OCI-LY1 (cell line): ENCODE data around the gene KCNH2.

Source experiments
- H2AFZ ChIP-seq: fragments of 200-600 bp; sonication (generic), shearing (Covaris generic); 2 replicates; pipeline ENCODE4 v1.6.0; 2014; ENCODE audit warnings: antibody characterized with exemption, mild to moderate bottlenecking, low read length
- H3F3A ChIP-seq: fragments of 200-600 bp; sonication (generic), shearing (Covaris generic); 2 replicates; pipeline ENCODE4 v1.6.0; 2014; ENCODE audit warnings: mild to moderate bottlenecking, antibody characterized with exemption, low read length, moderate library complexity; ENCODE audit not compliant: insufficient read depth
- H3K27ac ChIP-seq: fragments of 200-600 bp; sonication (generic); 2 replicates; pipeline ENCODE4 v1.5.1; 2014; ENCODE audit warnings: low read length, mixed run types, mild to moderate bottlenecking, low read depth; ENCODE audit not compliant: poor library complexity, severe bottlenecking
- H3K27me3 ChIP-seq: fragments of 200-600 bp; sonication (generic); 2 replicates; pipeline ENCODE4 v1.6.0; 2014; ENCODE audit warnings: antibody characterized with exemption, mild to moderate bottlenecking, low read length, moderate library complexity; ENCODE audit not compliant: insufficient read depth
- H3K36me3 ChIP-seq: fragments of 200-600 bp; sonication (generic); 2 replicates; pipeline ENCODE4 v1.6.1; 2014; ENCODE audit warnings: mild to moderate bottlenecking, antibody characterized with exemption, low read length, moderate library complexity, mixed read lengths; ENCODE audit not compliant: insufficient read depth
- H3K4me1 ChIP-seq: fragments of 200-600 bp; sonication (generic); 2 replicates; pipeline ENCODE4 v1.5.1; 2014; ENCODE audit warnings: mild to moderate bottlenecking, low read length, moderate library complexity; ENCODE audit not compliant: insufficient read depth, severe bottlenecking
- H3K4me2 ChIP-seq: fragments of 200-600 bp; sonication (generic), shearing (Covaris generic); 2 replicates; pipeline ENCODE4 v1.6.1; 2014; ENCODE audit warnings: low read length
- H3K4me3 ChIP-seq: fragments of 200-600 bp; sonication (generic); 2 replicates; pipeline ENCODE4 v1.5.1; 2014; ENCODE audit warnings: low read length, low read depth, mild to moderate bottlenecking, mixed read lengths; ENCODE audit not compliant: poor library complexity, severe bottlenecking
- H3K79me2 ChIP-seq: fragments of 200-600 bp; shearing (Covaris generic); 2 replicates; pipeline ENCODE4 v1.6.1; 2016; ENCODE audit warnings: mixed run types, low read length, mixed read lengths; ENCODE audit not compliant: insufficient read depth
- H3K9ac ChIP-seq: fragments of 200-600 bp; sonication (generic), shearing (Covaris generic); 2 replicates; pipeline ENCODE4 v1.6.1; 2014; ENCODE audit warnings: mild to moderate bottlenecking, low read length, mixed read lengths
- H3K9me2 ChIP-seq: fragments of 200-600 bp; sonication (generic), shearing (Covaris generic); 2 replicates; pipeline ENCODE4 v1.6.1; 2014; ENCODE audit warnings: low read depth, mild to moderate bottlenecking, low read length, mixed read lengths
- H3K9me3 ChIP-seq: fragments of 200-600 bp; shearing (Covaris generic); 2 replicates; pipeline ENCODE4 v1.6.1; 2014; ENCODE audit warnings: low read length, mixed read lengths
- H4K20me1 ChIP-seq: fragments of 200-600 bp; sonication (generic), shearing (Covaris generic); 2 replicates; pipeline ENCODE4 v1.6.0; 2016; ENCODE audit warnings: mild to moderate bottlenecking, low read length; ENCODE audit not compliant: insufficient read depth
- EZH2 ChIP-seq: fragments of 200-600 bp; sonication (generic), shearing (Covaris generic); IDR thresholded peaks from 2 replicates; pipeline ENCODE4 v1.8.0; 2017; ENCODE audit warnings: borderline replicate concordance, mixed run types, mild to moderate bottlenecking, antibody characterized with exemption, low read length, moderate library complexity, mixed read lengths
- TF ChIP-seq, protein P1 (sequence below): fragments of 200-600 bp; sonication (generic), shearing (Covaris generic); IDR thresholded peaks from 2 replicates; pipeline ENCODE4 v1.5.1; 2017; ENCODE audit warnings: mild to moderate bottlenecking, antibody characterized with exemption, low read length, moderate library complexity, mixed read lengths

KCNH2 gene

DNA sequence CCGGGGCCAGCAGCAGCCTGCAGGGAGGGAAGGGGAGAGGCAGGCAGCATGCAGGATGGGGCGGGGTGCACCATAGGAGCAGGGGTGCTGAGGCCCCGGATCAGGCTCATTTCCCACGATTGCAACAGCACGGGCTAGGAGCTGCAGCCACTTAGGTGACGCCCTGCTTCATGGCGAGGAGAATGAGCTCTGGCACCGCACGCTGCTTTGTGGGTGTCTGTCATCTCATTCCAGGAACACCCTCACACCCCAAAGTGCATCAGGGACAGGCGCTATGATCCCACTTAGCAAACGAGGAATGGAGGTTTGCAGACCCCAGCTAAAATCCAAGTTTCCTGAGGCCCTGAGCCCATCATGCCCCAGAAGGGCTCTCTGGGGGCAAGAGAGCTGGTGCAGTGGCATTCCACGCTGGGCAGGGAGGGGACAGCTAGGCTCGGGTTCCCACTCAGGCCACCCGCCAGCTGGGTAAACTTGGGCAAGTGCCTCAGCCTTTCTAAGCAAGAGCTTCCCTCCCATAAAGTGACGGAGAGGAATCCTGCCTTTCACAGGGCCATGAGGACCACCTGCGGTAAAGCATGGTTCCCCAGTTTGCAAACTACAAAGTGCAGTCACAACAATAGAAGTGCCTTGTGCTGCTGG, 9.3 kb downstream of the KCNH2 start:
- peaks cover 9% of the 10 kb centered on the region for H3K4me1 ChIP-seq
- H3K27me3 ChIP-seq: no peaks in the 10 kb centered on the region
- no peak overlapping the region for H3K27ac ChIP-seq
- H3K4me2 ChIP-seq: no peak overlapping the region
- no peak overlapping the region for H3K9ac ChIP-seq
- no peaks in the 10 kb centered on the region for H4K20me1 ChIP-seq
- H3K9me2 ChIP-seq: no peaks in the 10 kb centered on the region
- H3K9me3 ChIP-seq: no peaks in the 10 kb centered on the region
- H3K79me2 ChIP-seq: no peaks in the 10 kb centered on the region
- TF ChIP-seq, protein P1, sequence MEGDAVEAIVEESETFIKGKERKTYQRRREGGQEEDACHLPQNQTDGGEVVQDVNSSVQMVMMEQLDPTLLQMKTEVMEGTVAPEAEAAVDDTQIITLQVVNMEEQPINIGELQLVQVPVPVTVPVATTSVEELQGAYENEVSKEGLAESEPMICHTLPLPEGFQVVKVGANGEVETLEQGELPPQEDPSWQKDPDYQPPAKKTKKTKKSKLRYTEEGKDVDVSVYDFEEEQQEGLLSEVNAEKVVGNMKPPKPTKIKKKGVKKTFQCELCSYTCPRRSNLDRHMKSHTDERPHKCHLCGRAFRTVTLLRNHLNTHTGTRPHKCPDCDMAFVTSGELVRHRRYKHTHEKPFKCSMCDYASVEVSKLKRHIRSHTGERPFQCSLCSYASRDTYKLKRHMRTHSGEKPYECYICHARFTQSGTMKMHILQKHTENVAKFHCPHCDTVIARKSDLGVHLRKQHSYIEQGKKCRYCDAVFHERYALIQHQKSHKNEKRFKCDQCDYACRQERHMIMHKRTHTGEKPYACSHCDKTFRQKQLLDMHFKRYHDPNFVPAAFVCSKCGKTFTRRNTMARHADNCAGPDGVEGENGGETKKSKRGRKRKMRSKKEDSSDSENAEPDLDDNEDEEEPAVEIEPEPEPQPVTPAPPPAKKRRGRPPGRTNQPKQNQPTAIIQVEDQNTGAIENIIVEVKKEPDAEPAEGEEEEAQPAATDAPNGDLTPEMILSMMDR: no peak
- TF ChIP-seq EZH2: no peak
- H3K4me3 ChIP-seq: no peak overlapping the region
- no peaks in the 10 kb centered on the region for H3K36me3 ChIP-seq
- H2AFZ ChIP-seq: no peak overlapping the region
- no peaks in the 10 kb centered on the region for H3F3A ChIP-seq

DNA sequence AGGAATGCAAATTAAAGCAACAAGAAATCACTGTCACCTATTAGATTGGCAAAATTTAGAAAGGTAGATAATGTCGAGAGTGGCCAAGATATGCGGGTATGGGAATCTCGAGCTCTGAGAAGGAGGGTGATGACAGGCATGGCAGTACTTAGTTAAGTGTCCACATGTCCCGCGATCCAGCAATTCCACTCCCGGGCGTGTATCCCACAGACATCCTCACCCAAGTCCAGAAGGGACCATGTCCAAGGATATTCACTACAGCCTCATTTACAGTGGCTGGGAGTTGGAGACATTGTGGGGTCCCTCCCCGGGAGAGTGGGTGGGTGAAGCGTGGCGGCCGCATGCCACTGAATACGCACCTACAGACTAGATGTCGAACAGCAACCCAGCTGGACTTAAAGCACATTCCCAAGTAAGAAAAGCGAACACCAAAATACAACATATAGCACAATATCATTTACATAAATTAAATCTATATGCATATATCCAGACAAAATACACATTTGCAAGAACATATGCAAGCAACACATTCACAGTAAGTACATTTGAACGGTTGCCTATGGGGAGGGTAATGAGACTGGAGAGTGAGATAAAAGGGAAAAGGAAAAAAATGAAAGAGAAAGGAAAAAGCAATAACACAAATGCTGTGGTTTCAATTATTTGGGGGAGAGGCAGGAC, 9.9 kb downstream of the KCNH2 start:
- Histone ChIP-seq H3K9me2 (no peaks in the 10 kb centered on the region), H3K79me2 (no peaks in the 10 kb centered on the region), H3K4me2 (no peak overlapping the region), H3K4me1 (peaks cover 3% of the 10 kb centered on the region), H2AFZ (no peak overlapping the region), H3F3A (no peaks in the 10 kb centered on the region), H3K9ac (no peak overlapping the region), H3K9me3 (no peaks in the 10 kb centered on the region), H3K27me3 (no peaks in the 10 kb centered on the region), H3K36me3 (no peaks in the 10 kb centered on the region), H4K20me1 (no peaks in the 10 kb centered on the region), H3K27ac (no peak overlapping the region), H3K4me3 (no peak overlapping the region)
- TF ChIP-seq, protein P1: no peak
- TF ChIP-seq EZH2: no peak

DNA sequence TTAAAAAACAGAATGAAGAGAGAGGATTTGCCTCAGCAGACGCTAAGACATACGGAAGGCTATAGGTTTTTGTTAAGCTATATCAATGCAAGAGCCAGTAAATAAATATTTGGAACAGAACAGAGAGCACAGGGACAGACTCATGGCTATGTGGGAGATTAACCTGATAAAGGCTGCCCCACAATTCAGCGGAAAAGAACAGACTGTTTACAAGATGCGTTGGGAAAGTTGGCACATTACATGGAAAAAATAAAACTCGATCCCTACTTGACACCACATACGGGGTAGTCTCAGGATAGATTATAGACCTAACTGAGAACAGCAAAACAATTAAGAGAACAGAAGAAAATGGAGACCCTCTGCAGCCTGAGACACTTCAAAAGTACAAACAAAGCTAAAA, 10.8 kb downstream of the KCNH2 start:
- TF ChIP-seq EZH2: no peak
- TF ChIP-seq, protein P1: no peak
- Histone ChIP-seq H3K9me3 (no peaks in the 10 kb centered on the region), H3K27me3 (no peaks in the 10 kb centered on the region), H4K20me1 (no peaks in the 10 kb centered on the region), H3K9me2 (no peaks in the 10 kb centered on the region), H3K36me3 (no peaks in the 10 kb centered on the region), H3K79me2 (no peaks in the 10 kb centered on the region), H3K9ac (no peak overlapping the region), H3K4me2 (no peak overlapping the region), H3K4me3 (no peak overlapping the region), H3K4me1 (peaks cover 3% of the 10 kb centered on the region), H3K27ac (no peak overlapping the region), H3F3A (no peaks in the 10 kb centered on the region), H2AFZ (no peak overlapping the region)
